Aorta (tissue), 5 donors: Measurements from ENCODE around the gene KCTD15. TPM values are rescaled to one million over a fixed set of nuclear protein-coding genes. Genes with fewer than 3 reads are reported as not detected.

Experiments
- ATAC-seq: fragments of 200-7000 bp; cut with Tn5 transposase; one replicate; pipeline ENCODE4 v1.9.1; 2022; ENCODE audit warnings: moderate library complexity; ENCODE audit not compliant: low FRiP score
- DNase-seq, 2 donors: peaks; one replicate each; pipeline ENCODE4 v3.0.0-alpha.2; 2020
- H3K27ac ChIP-seq, 2 donors: one replicate each; pipeline ENCODE4 v1.5.1; 2013; ENCODE audit warnings: low read length in 2 of 2, mild to moderate bottlenecking in 2 of 2, moderate library complexity in 2 of 2, control low read depth in 1 of 2, inconsistent platforms in 1 of 2, low read depth in 1 of 2
- H3K27me3 ChIP-seq, 2 donors: one replicate each; pipeline ENCODE4 v1.6.1; 2013; ENCODE audit warnings: control low read depth in 1 of 2, low read length in 1 of 2, mild to moderate bottlenecking in 1 of 2, moderate library complexity in 1 of 2; ENCODE audit not compliant: insufficient read depth in 2 of 2, control insufficient read depth in 1 of 2
- H3K36me3 ChIP-seq, 2 donors: one replicate each; pipeline ENCODE4 v1.6.1; 2013; ENCODE audit warnings: control low read depth in 1 of 2, low read length in 1 of 2, mild to moderate bottlenecking in 1 of 2; ENCODE audit not compliant: insufficient read depth in 2 of 2, control insufficient read depth in 1 of 2
- H3K4me1 ChIP-seq, 2 donors: one replicate each; pipeline ENCODE4 v1.6.1; 2013; ENCODE audit warnings: low read length in 2 of 2, control low read depth in 1 of 2, mild to moderate bottlenecking in 1 of 2, moderate library complexity in 1 of 2; ENCODE audit not compliant: insufficient read depth in 2 of 2, control insufficient read depth in 1 of 2
- H3K4me3 ChIP-seq, 2 donors: one replicate each; pipeline ENCODE4 v1.5.1; 2013; ENCODE audit warnings: low read length in 2 of 2, control low read depth in 1 of 2, mild to moderate bottlenecking in 1 of 2
- H3K9me3 ChIP-seq: one replicate; pipeline ENCODE4 v1.6.1; 2013; ENCODE audit warnings: mild to moderate bottlenecking, low read length; ENCODE audit not compliant: control insufficient read depth
- WGBS, 2 donors: extraction: QIAGEN DNeasy Blood & Tissue Kit; methylation state at CpG; one replicate each; pipeline ENCODE4 v1.1.7; 2013; 5-methylcytosine and 5-hydroxymethylcytosine counted together
- intact Hi-C, 2 donors: fragments of 100-400 bp; cut with DNase I; formaldehyde crosslinking; loops; one replicate each; pipeline versions ENCODE4 v1.14.2 to v1.15.0; 2022
- polyA plus RNA-seq, 2 donors: library from polyadenylated mRNA; stranded (reverse); fragments of 200-250 nt; gene quantifications; one replicate each; pipeline ENCODE4 v1.2.3, GENCODE V29; 2013
- total RNA-seq, 2 donors: library from RNA; stranded (reverse); fragmentation: NEBNext Ultra II Directional; extraction: Animal tissue kit (Norgen Biotek cat#: 25700); gene quantifications; one replicate each; pipeline ENCODE4 v1.2.1, GENCODE V29; 2021
- donor health status: healthy with polysubstance abuse.
- donor health status: Bipolar disorder and iron deficiency.
- donor health status: DM: no; HTN: no; CAD: no.
- donor health status: DM: no; HTN: no; CAD: no.
- donor health status: DM: yes; HTN: yes; CAD: no.

The KCTD15 gene
- total and polyA plus RNA-seq, 4 donors: 12.0 to 63.3 (median 42.5) TPM

- ATAC-seq (no peak), DNase-seq (no peak)
- Histone ChIP-seq H3K36me3 (no peaks in the 10 kb centered on the region), H3K4me1 (no peaks in the 10 kb centered on the region), H3K9me3 (no peaks in the 10 kb centered on the region), H3K27me3 (no peaks in the 10 kb centered on the region), H3K27ac (no peak overlapping the region), H3K4me3 (no peak overlapping the region)
- WGBS, 2 donors: 40 to 43% methylated on average over 9 of the region's 9 CpGs
- intact Hi-C loops: no loop called here
These were observed 28.7 kb upstream of the KCTD15 start for GRCh38 chr19:33767898-33768413.

GRCh38 chr19:33769208-33769607, 27.5 kb upstream of the KCTD15 start:
- intact Hi-C loops: no loop called here
- Histone ChIP-seq H3K27ac (no peak overlapping the region), H3K4me3 (no peak overlapping the region), H3K27me3 (no peaks in the 10 kb centered on the region), H3K9me3 (no peaks in the 10 kb centered on the region), H3K4me1 (no peaks in the 10 kb centered on the region), H3K36me3 (no peaks in the 10 kb centered on the region)
- ATAC-seq: no peak
- WGBS, 2 donors: 54 to 59% methylated on average over 6 of the region's 6 CpGs
- no peak for DNase-seq

DNA sequence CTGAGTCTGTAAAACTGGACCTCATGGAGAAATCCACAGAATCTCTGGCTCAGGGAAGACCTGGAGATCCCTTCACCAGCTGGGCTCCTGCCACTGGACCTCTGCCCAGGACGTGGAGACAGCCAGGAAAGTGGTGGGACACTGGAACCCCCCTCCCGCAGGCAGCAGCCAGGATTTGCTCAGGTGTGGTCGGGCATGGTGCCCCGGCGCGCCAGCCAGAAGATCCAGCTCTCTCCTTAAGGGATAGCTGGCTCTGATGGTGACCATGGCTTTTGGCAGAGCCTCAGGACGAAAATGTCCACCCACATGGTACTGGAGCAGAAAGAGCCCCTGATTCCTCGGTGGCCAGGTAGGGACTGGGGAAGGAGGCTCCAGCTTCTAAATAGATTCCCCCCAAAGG, 26.6 kb upstream of the KCTD15 start:
- no peak overlapping the region for H3K4me3 ChIP-seq
- no peaks in the 10 kb centered on the region for H3K4me1 ChIP-seq
- WGBS, 2 donors: 58 to 64% methylated on average over 8 of the region's 8 CpGs
- H3K9me3 ChIP-seq: no peaks in the 10 kb centered on the region
- H3K36me3 ChIP-seq: no peaks in the 10 kb centered on the region
- H3K27me3 ChIP-seq: no peaks in the 10 kb centered on the region
- DNase-seq: no peak
- intact Hi-C loops: loop anchor here (5.0 to 10.0 kb wide), 3 partner anchors 338 to 535 kb away; no protein-coding TSS in a partner anchor
- ATAC-seq: no peak
- no peak overlapping the region for H3K27ac ChIP-seq

- Histone ChIP-seq H3K4me1 (no peaks in the 10 kb centered on the region), H3K27ac (no peak overlapping the region), H3K27me3 (no peaks in the 10 kb centered on the region), H3K4me3 (no peak overlapping the region), H3K9me3 (no peaks in the 10 kb centered on the region), H3K36me3 (no peaks in the 10 kb centered on the region)
- intact Hi-C loops: loop anchor here (1.0 to 10.0 kb wide), 4 partner anchors 339 to 537 kb away; no protein-coding TSS in a partner anchor
- DNase-seq: peak; percentile 73 to 89
- peak; percentile 51 for ATAC-seq
- WGBS, 2 donors: 29 to 30% methylated on average over 19 of the region's 19 CpGs
These were observed 25.1 kb upstream of the KCTD15 start for GRCh38 chr19:33771384-33772101.

- DNase-seq: no peak
- Histone ChIP-seq H3K9me3 (no peaks in the 10 kb centered on the region), H3K27ac (no peak overlapping the region), H3K27me3 (no peaks in the 10 kb centered on the region), H3K4me1 (no peaks in the 10 kb centered on the region), H3K4me3 (no peak overlapping the region), H3K36me3 (no peaks in the 10 kb centered on the region)
- ATAC-seq: no peak
- intact Hi-C loops: loop anchor here (5.0 to 10.0 kb wide), 3 partner anchors 340 to 537 kb away; no protein-coding TSS in a partner anchor
- WGBS, 2 donors: 94 to 96% methylated on average over 72 of the region's 72 CpGs
These were observed 24.4 kb upstream of the KCTD15 start for GRCh38 chr19:33772102-33772857.

GRCh38 chr19:33772858-33773180, 23.9 kb upstream of the KCTD15 start:
- H3K36me3 ChIP-seq: no peaks in the 10 kb centered on the region
- WGBS, 2 donors: 95 to 96% methylated on average over 23 of the region's 23 CpGs
- H3K4me3 ChIP-seq: no peak overlapping the region
- H3K9me3 ChIP-seq: no peaks in the 10 kb centered on the region
- DNase-seq (no peak), ATAC-seq (no peak)
- H3K27me3 ChIP-seq: no peaks in the 10 kb centered on the region
- intact Hi-C loops: loop anchor here (5.0 to 10.0 kb wide), 3 partner anchors 341 to 538 kb away; no protein-coding TSS in a partner anchor
- no peak overlapping the region for H3K27ac ChIP-seq
- no peaks in the 10 kb centered on the region for H3K4me1 ChIP-seq

- intact Hi-C loops: loop anchor here (5.0 to 10.0 kb wide), 3 partner anchors 342 to 539 kb away; no protein-coding TSS in a partner anchor
- Histone ChIP-seq H3K4me1 (no peaks in the 10 kb centered on the region), H3K4me3 (no peak overlapping the region), H3K9me3 (no peaks in the 10 kb centered on the region), H3K27me3 (no peaks in the 10 kb centered on the region), H3K36me3 (no peaks in the 10 kb centered on the region), H3K27ac (no peak overlapping the region)
- DNase-seq (no peak), ATAC-seq (no peak)
- 36% methylated on average over 6 of the region's 6 CpGs for WGBS, 2 donors
These were observed 22.7 kb upstream of the KCTD15 start for GRCh38 chr19:33773704-33774624.

DNA sequence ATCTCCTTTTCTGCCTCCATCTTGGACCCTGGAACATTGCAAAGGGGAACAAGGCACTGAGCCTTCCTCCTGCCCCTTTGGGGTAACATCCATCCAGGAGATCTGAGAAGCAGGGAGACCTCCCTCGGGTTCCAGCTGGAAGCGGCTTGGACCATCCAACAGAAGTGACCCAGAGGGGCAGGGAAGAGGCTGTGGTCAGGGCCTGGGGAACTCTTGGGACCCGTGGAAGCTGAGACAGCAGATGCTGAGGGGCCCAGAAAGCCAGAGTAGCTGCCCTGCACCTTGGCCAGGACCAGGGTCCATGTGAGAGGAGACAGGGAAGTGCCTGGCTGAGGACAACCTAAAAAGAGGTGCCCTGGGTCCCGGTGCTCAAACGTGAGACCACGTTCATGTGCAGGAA, 21.9 kb upstream of the KCTD15 start:
- DNase-seq (no peak), ATAC-seq (no peak)
- H3K36me3 ChIP-seq: no peaks in the 10 kb centered on the region
- H3K27me3 ChIP-seq: no peaks in the 10 kb centered on the region
- no peaks in the 10 kb centered on the region for H3K4me1 ChIP-seq
- H3K4me3 ChIP-seq: no peak overlapping the region
- H3K9me3 ChIP-seq: no peaks in the 10 kb centered on the region
- intact Hi-C loops: loop anchor here (5.0 to 10.0 kb wide), 4 partner anchors 228 to 540 kb away; no protein-coding TSS in a partner anchor
- no peak overlapping the region for H3K27ac ChIP-seq
- WGBS, 2 donors: 74 to 75% methylated on average over 6 of the region's 6 CpGs
